ENCODE data around the gene NAALADL2. TPM values are rescaled to one million over a fixed set of nuclear protein-coding genes. Genes with fewer than 3 reads are reported as not detected.

The NAALADL2 gene
- total RNA-seq, 4 donors from 2014 or later = 7.0 to 34.7 (median 18.4) TPM

- Histone ChIP-seq H3K4me1 (no peaks in the 10 kb centered on the region), H3K27ac (no peak overlapping the region), H3K27me3 (no peaks in the 10 kb centered on the region), H3K36me3 (no peaks in the 10 kb centered on the region), H3K4me3 (no peak overlapping the region), H3K9me3 (no peaks in the 10 kb centered on the region)
- DNase-seq = no peak
- no peak for TF ChIP-seq CTCF (IDR thresholded peaks at IDR 0.05)
Observed at GRCh38 chr3:175585898-175586297, 726.8 kb downstream of the NAALADL2 start.

DNA sequence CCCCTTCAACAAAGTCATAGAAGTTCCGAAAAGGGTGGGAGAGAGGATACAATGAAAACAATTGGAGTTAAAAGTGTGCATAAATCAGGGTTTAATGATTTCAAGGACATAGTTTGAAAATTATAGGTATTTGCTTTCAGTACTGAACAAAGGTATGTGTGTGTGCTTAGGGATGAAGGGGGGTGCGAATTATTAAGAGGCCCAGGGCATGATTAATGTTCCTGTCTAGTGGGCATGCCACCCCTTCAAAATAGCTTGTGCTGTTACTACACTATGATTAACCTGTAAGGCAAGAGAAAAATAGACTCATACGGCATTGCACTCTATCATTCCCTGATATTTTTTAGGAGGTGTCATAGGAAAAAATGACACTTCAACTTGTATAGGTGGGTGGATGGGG lies 731.6 kb downstream of the NAALADL2 start:
- TF ChIP-seq CTCF (IDR thresholded peaks at IDR 0.05) (no peak), POLR2A (IDR thresholded peaks at IDR 0.05) (no peak)
- DNase-seq = no peak
- Histone ChIP-seq H3K36me3 (no peaks in the 10 kb centered on the region), H3K9me3 (no peaks in the 10 kb centered on the region), H3K4me3 (no peak overlapping the region), H3K4me1 (no peaks in the 10 kb centered on the region), H3K27me3 (no peaks in the 10 kb centered on the region), H3K27ac (no peak overlapping the region)

DNA sequence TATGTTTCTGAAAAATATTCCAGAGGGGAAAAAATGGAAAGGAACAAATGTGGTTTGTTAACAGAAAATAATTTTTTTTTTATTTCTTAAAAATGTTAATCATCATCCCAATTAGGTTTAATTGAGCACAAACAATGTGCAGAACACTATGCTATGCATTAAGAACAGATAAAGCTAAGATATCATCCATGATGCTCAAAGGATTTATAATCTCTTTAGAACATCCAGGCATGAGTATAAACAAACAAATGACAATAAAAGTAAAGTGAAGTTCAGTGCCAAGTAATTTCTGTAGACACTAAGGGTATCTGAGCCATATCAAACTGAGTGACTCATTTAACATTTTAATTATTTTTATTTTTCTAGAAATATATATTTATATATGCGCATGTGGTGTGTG lies 732.2 kb downstream of the NAALADL2 start:
- Histone ChIP-seq H3K4me3 (no peak overlapping the region), H3K27ac (no peak overlapping the region), H3K4me1 (no peaks in the 10 kb centered on the region), H3K27me3 (no peaks in the 10 kb centered on the region), H3K9me3 (no peaks in the 10 kb centered on the region), H3K36me3 (no peaks in the 10 kb centered on the region)
- TF ChIP-seq CTCF (IDR thresholded peaks at IDR 0.05) (no peak), POLR2A (IDR thresholded peaks at IDR 0.05) (no peak)
- no peak for DNase-seq

GRCh38 chr3:175593331-175593730 lies 734.2 kb downstream of the NAALADL2 start:
- H3K4me3 ChIP-seq = no peak overlapping the region
- H3K9me3 ChIP-seq = no peaks in the 10 kb centered on the region
- H3K36me3 ChIP-seq = no peaks in the 10 kb centered on the region
- H3K4me1 ChIP-seq = no peaks in the 10 kb centered on the region
- H3K27me3 ChIP-seq = no peaks in the 10 kb centered on the region
- DNase-seq = no peak
- H3K27ac ChIP-seq = no peak overlapping the region
- TF ChIP-seq CTCF (IDR thresholded peaks at IDR 0.05) = no peak
- no peak for TF ChIP-seq POLR2A (IDR thresholded peaks at IDR 0.05)

GRCh38 chr3:175598740-175599139 lies 739.6 kb downstream of the NAALADL2 start:
- no peak overlapping the region for H3K27ac ChIP-seq
- no peaks in the 10 kb centered on the region for H3K36me3 ChIP-seq
- TF ChIP-seq CTCF (IDR thresholded peaks at IDR 0.05) (no peak), POLR2A (IDR thresholded peaks at IDR 0.05) (no peak)
- DNase-seq = no peak
- no peaks in the 10 kb centered on the region for H3K4me1 ChIP-seq
- H3K27me3 ChIP-seq = no peaks in the 10 kb centered on the region
- no peak overlapping the region for H3K4me3 ChIP-seq
- no peaks in the 10 kb centered on the region for H3K9me3 ChIP-seq

- no peaks in the 10 kb centered on the region for H3K27me3 ChIP-seq
- H3K4me1 ChIP-seq = no peaks in the 10 kb centered on the region
- H3K27ac ChIP-seq = no peak overlapping the region
- TF ChIP-seq POLR2A (IDR thresholded peaks at IDR 0.05) (no peak), CTCF (IDR thresholded peaks at IDR 0.05) (no peak)
- no peak for DNase-seq
- no peak overlapping the region for H3K4me3 ChIP-seq
- no peaks in the 10 kb centered on the region for H3K36me3 ChIP-seq
- no peaks in the 10 kb centered on the region for H3K9me3 ChIP-seq
Observed at GRCh38 chr3:175601521-175601920, 742.4 kb downstream of the NAALADL2 start.
